ENCODE results near the gene MEI1. TPM values are rescaled to one million over a fixed set of nuclear protein-coding genes. Genes with fewer than 3 reads are reported as not detected.

MEI1 gene
- total RNA-seq, 1 experiment from 2014 or later, result 0.20 TPM

DNA sequence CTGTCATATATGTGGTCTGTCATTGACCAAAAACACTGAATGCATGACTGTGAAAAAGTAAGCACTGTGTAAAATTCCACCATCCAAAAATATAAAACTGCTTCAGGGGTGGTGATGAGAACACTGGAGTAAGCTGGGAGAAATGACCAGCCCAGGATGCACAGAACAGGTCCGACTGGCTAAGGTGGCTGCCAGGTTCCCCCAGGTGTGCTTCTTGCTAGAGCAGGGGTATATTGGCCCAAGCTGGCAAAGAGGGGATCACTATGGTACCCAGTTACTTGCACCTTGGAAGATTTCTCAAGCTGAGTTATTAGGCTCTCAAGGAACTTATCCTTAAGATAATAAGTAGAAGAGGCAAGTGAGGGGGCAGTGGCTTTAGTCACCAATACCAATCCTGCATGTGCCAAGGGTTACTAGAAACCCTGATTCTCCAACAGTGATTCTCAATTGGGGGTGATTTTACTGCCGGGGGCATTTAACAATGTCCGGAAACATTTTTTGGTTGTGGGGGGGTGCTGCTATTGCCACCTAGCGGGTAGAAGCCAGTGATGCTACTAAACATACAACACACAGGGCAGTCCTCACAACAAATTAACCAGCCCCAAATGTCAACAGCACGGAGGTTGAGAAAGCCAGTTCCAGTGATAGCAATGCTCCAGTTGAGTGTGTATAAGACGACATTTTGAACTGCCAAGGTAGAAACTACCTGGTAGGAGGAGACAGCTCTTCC is 26.4 kb upstream of the MEI1 start:
- Histone ChIP-seq H3K79me1 (ENCODE audit: insufficient read depth, low read depth, low read length, poor library complexity, severe bottlenecking) (peaks cover 4% of the 10 kb centered on the region), H2BK15ac (ENCODE audit: low read depth, low read length) (no peak overlapping the region), H3K23me2 (ENCODE audit: insufficient read length, low read depth, low read length, poor library complexity, severe bottlenecking) (no peaks in the 10 kb centered on the region), H3K18ac (ENCODE audit: insufficient read length, low read depth, low read length) (no peak overlapping the region), H3K79me2 (ENCODE audit: insufficient read depth, low read length) (no peaks in the 10 kb centered on the region), H3K9me3 (ENCODE audit: control insufficient read depth, low read depth, low read length) (no peaks in the 10 kb centered on the region), H2BK20ac (ENCODE audit: low read depth, low read length, poor library complexity, severe bottlenecking) (no peak overlapping the region), H2BK12ac (ENCODE audit: insufficient read length, low read depth, low read length) (no peak overlapping the region), H3K56ac (ENCODE audit: insufficient read length, low read depth, low read length) (no peak overlapping the region), H3K4me2 (ENCODE audit: insufficient read depth, insufficient read length, low read length) (no peak overlapping the region), H2AK5ac (ENCODE audit: insufficient read length, low read length) (no peak overlapping the region), H3K27me3 (ENCODE audit: insufficient read depth, low read length) (no peaks in the 10 kb centered on the region), H3K4ac (ENCODE audit: low read depth, low read length) (no peak overlapping the region), H4K91ac (ENCODE audit: insufficient read length, low read depth, low read length) (no peak overlapping the region), H3K9ac (ENCODE audit: extremely low read depth, insufficient read length, low read length) (no peak overlapping the region), H4K20me1 (ENCODE audit: control insufficient read depth, insufficient read depth, insufficient read length) (no peaks in the 10 kb centered on the region), H2AFZ (ENCODE audit: low read length) (no peak overlapping the region), H3K14ac (ENCODE audit: insufficient read depth, low read length) (no peak overlapping the region), H3T11ph (ENCODE audit: low read length) (no peak overlapping the region), H2BK120ac (ENCODE audit: low read depth, low read length, poor library complexity, severe bottlenecking) (no peak overlapping the region), H3K4me1 (ENCODE audit: insufficient read depth, low read length) (no peaks in the 10 kb centered on the region), H3K23ac (ENCODE audit: insufficient read length, low read depth, low read length) (no peak overlapping the region), H4K8ac (replicated peaks; ENCODE audit: insufficient read length, low read depth, low read length) (no peak overlapping the region), H4K5ac (ENCODE audit: insufficient read length, low read depth, low read length) (no peak overlapping the region), H2BK5ac (ENCODE audit: insufficient read length, low read length) (no peak overlapping the region), H3K27ac (ENCODE audit: insufficient read length, low read depth, low read length) (no peak overlapping the region)
- Mint-ChIP-seq H3K27me3 (ENCODE audit: low read depth) (no peaks in the 10 kb centered on the region), H3K4me1 (peaks cover 0 to 3% of the 10 kb centered on the region in 2 experiments; a peak in 2 of 4 replicates), H3K4me3 (no peak overlapping the region), H3K9me3 (no peaks in the 10 kb centered on the region), H3K36me3 (ENCODE audit: insufficient read depth in 1 of 3, low read depth in 3 of 3) (peaks cover 27 to 38% (median 31%) of the 10 kb centered on the region in 3 experiments; a peak in 6 of 7 replicates), H3K27ac (no peak overlapping the region; a peak in 1 of 7 replicates)
- TF ChIP-seq, protein P1, sequence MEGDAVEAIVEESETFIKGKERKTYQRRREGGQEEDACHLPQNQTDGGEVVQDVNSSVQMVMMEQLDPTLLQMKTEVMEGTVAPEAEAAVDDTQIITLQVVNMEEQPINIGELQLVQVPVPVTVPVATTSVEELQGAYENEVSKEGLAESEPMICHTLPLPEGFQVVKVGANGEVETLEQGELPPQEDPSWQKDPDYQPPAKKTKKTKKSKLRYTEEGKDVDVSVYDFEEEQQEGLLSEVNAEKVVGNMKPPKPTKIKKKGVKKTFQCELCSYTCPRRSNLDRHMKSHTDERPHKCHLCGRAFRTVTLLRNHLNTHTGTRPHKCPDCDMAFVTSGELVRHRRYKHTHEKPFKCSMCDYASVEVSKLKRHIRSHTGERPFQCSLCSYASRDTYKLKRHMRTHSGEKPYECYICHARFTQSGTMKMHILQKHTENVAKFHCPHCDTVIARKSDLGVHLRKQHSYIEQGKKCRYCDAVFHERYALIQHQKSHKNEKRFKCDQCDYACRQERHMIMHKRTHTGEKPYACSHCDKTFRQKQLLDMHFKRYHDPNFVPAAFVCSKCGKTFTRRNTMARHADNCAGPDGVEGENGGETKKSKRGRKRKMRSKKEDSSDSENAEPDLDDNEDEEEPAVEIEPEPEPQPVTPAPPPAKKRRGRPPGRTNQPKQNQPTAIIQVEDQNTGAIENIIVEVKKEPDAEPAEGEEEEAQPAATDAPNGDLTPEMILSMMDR (conservative IDR thresholded peaks at IDR 0.05), result peak; percentile 43
- DNase-seq, result no peak
- no CpG with 5 or more reads among the region's 6 CpGs for WGBS (ENCODE audit: extremely low coverage, insufficient read length, low lambda C conversion rate)

Measured in H9 (cell line).